GM12872 (cell line): ENCODE results near the gene LRMDA.

Experiments used
- TF ChIP-seq, protein P1 (sequence below): IDR thresholded peaks from 3 replicates; pipeline ENCODE4 v1.5.1; 2011; ENCODE audit warnings: low read depth, mild to moderate bottlenecking, low read length, moderate library complexity; ENCODE audit not compliant: insufficient read depth

Gene LRMDA

DNA sequence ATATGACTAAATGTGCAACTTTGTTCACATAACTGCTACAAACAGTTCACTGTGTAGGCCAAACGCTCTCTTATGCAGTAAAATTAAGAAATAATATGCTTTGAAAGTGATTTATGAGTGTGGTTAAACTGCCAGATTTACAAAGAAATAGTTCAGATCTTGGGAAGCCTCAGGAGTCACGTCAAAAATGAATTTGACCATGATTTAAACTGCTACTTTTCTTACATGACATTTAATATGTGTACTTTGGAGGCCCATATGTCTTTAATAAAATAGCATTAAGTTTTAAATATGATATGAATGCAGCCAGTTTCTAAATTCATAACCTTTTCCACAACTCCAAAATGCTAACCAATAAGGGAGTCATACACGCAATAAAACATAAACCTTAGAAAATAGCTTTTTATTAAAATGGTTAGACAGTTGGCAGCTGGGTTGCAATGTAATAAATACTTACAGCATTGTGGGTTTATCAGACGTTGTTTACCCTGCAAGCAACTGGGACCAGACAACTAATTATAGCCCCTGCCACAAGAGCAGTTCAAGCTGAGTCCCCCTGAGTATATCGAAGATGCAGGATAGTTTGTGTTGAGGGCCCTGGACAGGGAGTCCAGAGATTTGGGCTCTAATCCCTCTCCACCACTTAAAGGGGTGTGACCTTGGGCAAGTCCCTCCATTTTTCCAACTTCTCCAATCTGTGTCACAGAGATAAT lies 640.4 kb downstream of the LRMDA start:
- TF ChIP-seq, protein P1, sequence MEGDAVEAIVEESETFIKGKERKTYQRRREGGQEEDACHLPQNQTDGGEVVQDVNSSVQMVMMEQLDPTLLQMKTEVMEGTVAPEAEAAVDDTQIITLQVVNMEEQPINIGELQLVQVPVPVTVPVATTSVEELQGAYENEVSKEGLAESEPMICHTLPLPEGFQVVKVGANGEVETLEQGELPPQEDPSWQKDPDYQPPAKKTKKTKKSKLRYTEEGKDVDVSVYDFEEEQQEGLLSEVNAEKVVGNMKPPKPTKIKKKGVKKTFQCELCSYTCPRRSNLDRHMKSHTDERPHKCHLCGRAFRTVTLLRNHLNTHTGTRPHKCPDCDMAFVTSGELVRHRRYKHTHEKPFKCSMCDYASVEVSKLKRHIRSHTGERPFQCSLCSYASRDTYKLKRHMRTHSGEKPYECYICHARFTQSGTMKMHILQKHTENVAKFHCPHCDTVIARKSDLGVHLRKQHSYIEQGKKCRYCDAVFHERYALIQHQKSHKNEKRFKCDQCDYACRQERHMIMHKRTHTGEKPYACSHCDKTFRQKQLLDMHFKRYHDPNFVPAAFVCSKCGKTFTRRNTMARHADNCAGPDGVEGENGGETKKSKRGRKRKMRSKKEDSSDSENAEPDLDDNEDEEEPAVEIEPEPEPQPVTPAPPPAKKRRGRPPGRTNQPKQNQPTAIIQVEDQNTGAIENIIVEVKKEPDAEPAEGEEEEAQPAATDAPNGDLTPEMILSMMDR: no peak

DNA sequence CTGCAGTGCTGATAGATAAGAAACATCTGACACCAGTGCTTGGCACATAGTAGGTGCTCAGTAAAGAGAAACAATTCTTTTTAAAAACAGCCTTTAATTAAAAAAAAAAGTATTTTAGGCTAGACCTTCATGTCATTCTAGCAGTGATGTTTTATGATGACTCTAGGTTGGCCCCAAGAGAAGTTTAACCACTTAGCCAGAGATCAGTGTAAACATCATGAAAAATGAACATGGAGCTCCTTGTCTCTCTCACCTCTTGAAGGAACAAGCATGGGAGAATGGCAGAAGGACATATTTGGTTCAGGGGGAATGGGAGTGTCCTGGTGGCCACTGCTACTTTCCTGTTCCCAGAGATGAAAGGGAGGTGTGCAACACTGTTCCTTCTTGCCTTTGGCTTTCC lies 641.0 kb downstream of the LRMDA start:
- TF ChIP-seq, protein P1: no peak

DNA sequence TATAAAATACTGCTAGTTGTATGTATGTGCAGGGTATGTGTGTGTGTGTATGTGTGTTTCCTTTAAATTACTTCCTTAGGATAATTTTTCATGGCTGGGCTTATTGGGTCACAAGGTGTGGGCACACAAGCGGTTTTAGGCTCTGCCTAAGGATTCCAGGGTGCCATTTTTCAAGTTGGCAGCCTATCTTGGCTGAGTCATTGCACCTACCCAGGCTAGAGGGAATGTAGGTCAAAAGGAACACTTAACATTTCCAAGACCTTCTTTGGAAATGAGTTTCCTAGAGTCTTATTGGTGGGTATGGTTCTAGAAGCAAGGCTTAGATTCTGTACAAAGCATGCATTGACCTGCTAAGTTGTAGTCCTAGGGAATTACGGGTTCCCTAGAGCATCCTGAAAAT lies 642.1 kb downstream of the LRMDA start:
- TF ChIP-seq, protein P1: no peak

DNA sequence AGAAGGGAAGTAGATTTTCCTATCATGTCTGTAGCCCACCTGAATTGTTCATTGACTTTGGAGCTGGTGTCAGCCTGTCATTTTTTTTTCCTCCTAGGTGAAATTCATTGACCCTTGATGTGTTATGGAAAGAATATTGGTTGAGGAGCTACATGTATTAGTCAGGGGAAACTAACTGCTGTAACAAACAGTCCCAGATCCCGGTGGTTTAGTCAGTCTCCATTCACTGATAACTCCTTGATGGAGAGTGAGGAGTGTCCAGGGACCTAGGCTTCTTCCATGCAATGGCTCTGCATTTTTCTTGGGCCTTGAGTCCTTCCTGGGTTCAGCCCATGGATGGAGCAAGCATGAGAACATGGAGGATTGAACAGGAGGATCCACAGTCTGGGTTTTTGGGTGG lies 643.2 kb downstream of the LRMDA start:
- TF ChIP-seq, protein P1: no peak

DNA sequence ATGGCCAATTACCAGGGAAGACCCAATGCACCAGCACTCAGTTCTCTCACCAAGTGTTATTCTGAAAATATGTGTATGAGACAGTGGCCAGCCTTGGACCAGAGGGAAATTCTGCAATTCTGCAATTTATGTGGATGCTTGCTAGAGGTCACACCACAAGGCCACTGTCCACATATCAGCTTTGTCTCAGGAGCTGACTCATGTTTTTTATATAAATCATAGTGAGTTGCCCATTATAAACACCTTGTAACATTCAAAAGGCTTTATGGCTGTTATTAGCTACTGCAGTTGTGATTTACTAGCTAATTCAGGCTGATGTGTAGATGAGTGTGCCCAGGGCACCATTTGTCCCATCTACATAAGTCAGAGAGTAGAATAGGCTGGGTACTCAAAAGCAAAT lies 649.0 kb downstream of the LRMDA start:
- TF ChIP-seq, protein P1: no peak

DNA sequence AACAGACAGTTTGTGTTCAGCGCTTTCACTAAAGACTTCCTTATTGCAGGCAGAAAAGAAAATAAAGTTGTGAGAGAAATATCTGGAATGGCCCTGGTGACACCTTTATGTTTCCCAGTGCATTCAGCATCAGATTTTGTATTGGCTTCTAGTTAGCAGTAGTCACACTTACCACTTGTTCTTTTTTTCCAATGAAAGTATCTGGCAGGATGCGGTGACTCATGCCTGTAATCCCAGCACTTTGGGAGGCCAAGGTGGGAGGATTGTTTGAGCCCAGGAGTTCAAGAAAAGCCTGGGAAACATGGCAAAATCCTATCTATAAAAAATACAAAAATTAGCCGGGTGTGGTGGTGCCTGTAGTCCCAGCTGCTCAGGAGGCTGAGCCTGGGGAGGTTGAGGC lies 649.6 kb downstream of the LRMDA start:
- TF ChIP-seq, protein P1: no peak

DNA sequence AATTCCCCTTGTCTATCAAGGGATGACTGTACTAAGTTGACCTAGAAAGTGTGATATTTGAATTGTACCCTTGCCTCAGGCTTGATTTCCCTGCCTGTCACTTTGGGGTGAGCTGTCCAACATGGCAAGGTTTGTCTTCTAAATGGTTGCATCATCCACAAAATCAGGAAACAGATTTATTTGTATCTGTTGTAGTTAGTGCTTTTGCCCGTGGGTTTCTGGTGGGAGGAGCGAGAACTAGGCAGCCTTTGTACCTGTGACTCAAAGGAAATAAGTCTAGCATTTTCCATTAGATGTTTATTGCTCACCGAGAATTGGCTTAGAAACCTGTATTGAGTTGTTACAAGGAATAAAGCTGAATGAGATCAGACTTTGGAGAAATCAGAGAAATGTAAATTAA lies 650.8 kb downstream of the LRMDA start:
- TF ChIP-seq, protein P1: no peak

DNA sequence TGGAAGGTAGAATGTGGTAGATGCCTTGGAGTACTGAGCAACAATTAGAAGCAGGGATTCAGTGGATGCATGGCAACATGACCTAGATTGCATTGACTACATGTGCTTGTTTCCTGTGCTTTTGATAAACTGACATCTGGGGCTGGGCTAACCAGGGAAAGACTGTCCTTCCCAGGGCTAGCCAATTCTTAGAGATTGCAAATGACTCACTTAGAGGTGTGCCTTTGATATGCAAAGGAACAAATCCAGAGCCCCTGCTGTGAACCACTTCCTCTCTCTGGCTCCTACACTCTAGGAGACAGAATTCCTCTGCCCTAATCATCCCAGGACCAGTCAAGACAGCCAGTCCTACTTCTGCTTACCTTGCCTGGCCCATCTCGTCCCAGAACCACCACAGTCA lies 651.5 kb downstream of the LRMDA start:
- TF ChIP-seq, protein P1: no peak
